ENCODE data around the gene CNGA4.

- TF ChIP-seq EZH2 (IDR thresholded peaks at IDR 0.05; ENCODE audit: low read length, unreplicated experiment) (no peak), CTCF (conservative IDR thresholded peaks at IDR 0.05; ENCODE audit: low read depth, low read length) (no peak), EZH2phosphoT487 (IDR thresholded peaks at IDR 0.05; ENCODE audit: borderline replicate concordance, low read length) (no peak)
Measured at GRCh38 chr11:6203327-6203726, 35.6 kb upstream of the CNGA4 start.

All from PC-3 (cell line).